H1 (cell line): ENCODE measurements around the gene DIAPH2. TPM values are rescaled to one million over a fixed set of nuclear protein-coding genes. Genes with fewer than 3 reads are reported as not detected.

Experiments used
- CTCF ChIA-PET: fragments of 300-600 bp; sonication (Branson Sonifier 250); formaldehyde crosslinking; loops from one replicate; lab custom pipeline; 2021; ENCODE audit not compliant: partially characterized antibody; lab: Charles Lee
- POLR2A ChIA-PET: fragments of 300-600 bp; sonication (Branson Sonifier 250); formaldehyde crosslinking; loops from one replicate; lab custom pipeline; 2021; ENCODE audit warnings: inconsistent platforms; ENCODE audit not compliant: partially characterized antibody; lab: Charles Lee
- DNase-seq, 2 experiments: peaks; one replicate each; pipeline versions ENCODE4 v3.0.0 to v3.0.0-alpha.2; 2010 to 2022; ENCODE audit warnings: low spot score in 2 of 2, low read depth in 1 of 2, mixed read lengths in 1 of 2
- FAIRE-seq: peaks from 2 replicates; lab custom pipeline; 2011; peaks lifted over from hg19 to GRCh38; lab: Jason Lieb, UNC
- H2AFZ ChIP-seq: 2 replicates; pipeline ENCODE4 v1.8.1; 2012; ENCODE audit warnings: low read length, inconsistent platforms
- H2AK5ac ChIP-seq: 2 replicates; pipeline ENCODE4 v1.6.1; 2013; ENCODE audit warnings: low read depth, low read length
- H2BK120ac ChIP-seq: replicated peaks from 2 replicates; pipeline ENCODE3; 2013; ENCODE audit warnings: low read depth, low read length, inconsistent platforms
- H2BK12ac ChIP-seq: 2 replicates; pipeline ENCODE4 v1.6.1; 2013; ENCODE audit warnings: low read depth, low read length
- H2BK15ac ChIP-seq: 2 replicates; pipeline ENCODE4 v1.6.1; 2013; ENCODE audit warnings: low read length
- H2BK20ac ChIP-seq: 2 replicates; pipeline ENCODE4 v1.6.1; 2013; ENCODE audit warnings: low read length
- H2BK5ac ChIP-seq: 2 replicates; pipeline ENCODE4 v1.6.1; 2013; ENCODE audit warnings: low read depth, low read length
- H3K14ac ChIP-seq: 2 replicates; pipeline ENCODE4 v1.6.1; 2013; ENCODE audit warnings: inconsistent platforms; ENCODE audit not compliant: insufficient read length
- H3K18ac ChIP-seq: 2 replicates; pipeline ENCODE4 v1.6.1; 2013; ENCODE audit warnings: low read length; ENCODE audit errors: extremely low read depth
- H3K23ac ChIP-seq: 2 replicates; pipeline ENCODE4 v1.6.1; 2013; ENCODE audit warnings: inconsistent platforms; ENCODE audit not compliant: insufficient read length
- H3K23me2 ChIP-seq: 2 replicates; pipeline ENCODE4 v1.6.1; 2013; ENCODE audit warnings: low read depth, low read length
- H3K27ac ChIP-seq: 2 replicates; pipeline ENCODE4 v1.6.1; 2011; ENCODE audit warnings: low read depth, low read length, inconsistent platforms
- H3K27me3 ChIP-seq, 4 experiments: replicated peaks in 1 of 4; 1 replicate in 1 of 4; 2 replicates in 3 of 4; pipeline versions ENCODE4 v1.6.1 to v1.8.1; 2011 to 2013; ENCODE audit warnings: low read length in 3 of 4, mild to moderate bottlenecking in 3 of 4, inconsistent platforms in 2 of 4, mixed read lengths in 2 of 4, moderate library complexity in 1 of 4; ENCODE audit not compliant: control insufficient read depth in 3 of 4, insufficient read depth in 3 of 4; ENCODE audit errors: extremely low read depth in 1 of 4
- H3K36me3 ChIP-seq, 4 experiments: 2 replicates each; pipeline versions ENCODE4 v1.6.1 to v1.8.1; 2011 to 2013; ENCODE audit warnings: mild to moderate bottlenecking in 4 of 4, low read length in 3 of 4, moderate library complexity in 2 of 4, control low read depth in 1 of 4, inconsistent platforms in 1 of 4; ENCODE audit not compliant: insufficient read depth in 4 of 4, control insufficient read depth in 2 of 4
- H3K4ac ChIP-seq: replicated peaks from 2 replicates; pipeline ENCODE3; 2013; ENCODE audit warnings: low read length, low read depth, mixed read lengths, inconsistent platforms; ENCODE audit not compliant: insufficient read length
- H3K4me1 ChIP-seq, 4 experiments: replicated peaks in 1 of 4; 1 replicate in 1 of 4; 2 replicates in 3 of 4; pipeline versions ENCODE4 v1.6.1 to v1.8.1; 2011 to 2013; ENCODE audit warnings: low read length in 3 of 4, inconsistent platforms in 2 of 4, mixed read lengths in 1 of 4; ENCODE audit not compliant: insufficient read depth in 4 of 4, control insufficient read depth in 3 of 4
- H3K4me2 ChIP-seq, 2 experiments: 2 replicates each; pipeline versions ENCODE4 v1.6.1 to v1.8.1; 2011 to 2013; ENCODE audit warnings: low read depth in 2 of 2, low read length in 2 of 2, control low read depth in 1 of 2, inconsistent platforms in 1 of 2, mild to moderate bottlenecking in 1 of 2; ENCODE audit not compliant: insufficient read depth in 1 of 2
- H3K4me3 ChIP-seq, 4 experiments: fragments of 200-600, 300-600 bp in 1 of 4; sonication (generic), shearing (Covaris generic), sonication (Bioruptor Twin) in 1 of 4; 2 replicates each; pipeline versions ENCODE4 v1.5.1 to v1.8.1; 2011 to 2016; ENCODE audit warnings: low read length in 4 of 4, low read depth in 3 of 4, control low read depth in 2 of 4, inconsistent platforms in 2 of 4, mild to moderate bottlenecking in 2 of 4, mixed read lengths in 1 of 4, moderate library complexity in 1 of 4; ENCODE audit not compliant: insufficient read depth in 2 of 4; ENCODE audit errors: extremely low read depth in 1 of 4
- H3K56ac ChIP-seq: replicated peaks from 2 replicates; pipeline ENCODE3; 2013; ENCODE audit warnings: low read depth, mild to moderate bottlenecking, mixed read lengths, low read length, inconsistent platforms; ENCODE audit not compliant: insufficient read length
- H3K79me1 ChIP-seq: 2 replicates; pipeline ENCODE4 v1.6.1; 2013; ENCODE audit warnings: low read depth, low read length, control low read depth
- H3K79me2 ChIP-seq, 2 experiments: 2 replicates each; pipeline versions ENCODE4 v1.6.1 to v1.8.1; 2012 to 2013; ENCODE audit warnings: low read length in 2 of 2, mild to moderate bottlenecking in 2 of 2, inconsistent platforms in 1 of 2; ENCODE audit not compliant: insufficient read depth in 2 of 2, control insufficient read depth in 1 of 2
- H3K9ac ChIP-seq, 4 experiments: replicated peaks in 1 of 4; 1 replicate in 1 of 4; 2 replicates in 3 of 4; pipeline versions ENCODE4 v1.6.1 to v1.8.1; 2011 to 2013; ENCODE audit warnings: low read depth in 3 of 4, low read length in 3 of 4, control low read depth in 2 of 4, mild to moderate bottlenecking in 2 of 4, moderate library complexity in 2 of 4, inconsistent platforms in 1 of 4; ENCODE audit errors: extremely low read depth in 1 of 4
- H3K9me3 ChIP-seq, 2 experiments: 2 replicates each; pipeline versions ENCODE4 v1.6.1 to v1.8.1; 2012 to 2013; ENCODE audit warnings: mild to moderate bottlenecking in 2 of 2, moderate library complexity in 2 of 2, control low read depth in 1 of 2, inconsistent platforms in 1 of 2, low read depth in 1 of 2, low read length in 1 of 2, mixed read lengths in 1 of 2; ENCODE audit not compliant: insufficient read depth in 2 of 2
- H4K20me1 ChIP-seq, 2 experiments: replicated peaks in 1 of 2; 2 replicates each; pipeline versions ENCODE3 to v1.8.1; 2011 to 2013; ENCODE audit warnings: inconsistent platforms in 2 of 2, low read length in 2 of 2, mild to moderate bottlenecking in 1 of 2; ENCODE audit not compliant: insufficient read depth in 2 of 2, control insufficient read depth in 1 of 2
- H4K5ac ChIP-seq: 2 replicates; pipeline ENCODE4 v1.6.1; 2013; ENCODE audit warnings: low read length, low read depth, mixed read lengths, inconsistent platforms; ENCODE audit not compliant: insufficient read length
- H4K8ac ChIP-seq: 2 replicates; pipeline ENCODE4 v1.8.0; 2013; ENCODE audit warnings: mild to moderate bottlenecking, moderate library complexity, low read length, inconsistent platforms; ENCODE audit not compliant: insufficient read depth; ENCODE audit errors: extremely low read depth
- H4K91ac ChIP-seq: replicated peaks from 2 replicates; pipeline ENCODE3; 2013; ENCODE audit warnings: low read length, mixed read lengths, inconsistent platforms; ENCODE audit not compliant: insufficient read length
- CHD2 ChIP-seq: IDR thresholded peaks from 2 replicates; pipeline ENCODE4 v1.6.1; 2012; ENCODE audit warnings: low read length, improper control_type of control experiment
- E2F6 ChIP-seq: IDR thresholded peaks from 2 replicates; pipeline ENCODE4 v1.6.1; 2012; ENCODE audit warnings: inconsistent platforms
- RAD21 ChIP-seq, 2 experiments: IDR thresholded peaks in 1 of 2; conservative IDR thresholded peaks in 1 of 2; 2 replicates each; pipeline ENCODE4 v1.6.1; 2011; ENCODE audit warnings: low read depth in 2 of 2, low read length in 2 of 2, improper control_type of control experiment in 1 of 2, inconsistent platforms in 1 of 2, mild to moderate bottlenecking in 1 of 2, moderate library complexity in 1 of 2
- RBBP5 ChIP-seq: IDR thresholded peaks from 2 replicates; pipeline ENCODE4 v1.7.1; 2012; ENCODE audit warnings: low read depth, mild to moderate bottlenecking, inconsistent platforms, low read length, moderate library complexity, borderline replicate concordance
- ZNF274 ChIP-seq: IDR thresholded peaks from 2 replicates; pipeline ENCODE4 v1.7.0; 2012; ENCODE audit warnings: low read length, borderline replicate concordance; ENCODE audit errors: extremely low read depth
- polyA plus RNA-seq, 7 experiments: library from polyadenylated mRNA; depleted of rRNA in 3 of 7; stranded (reverse) in 5 of 7; unstranded in 2 of 7; fragments of >200 nt in 5 of 7; fragments of 200-250 nt in 2 of 7; gene quantifications; 1 replicate in 5 of 7; 2 replicates in 1 of 7; 4 replicates in 1 of 7; pipeline versions ENCODE4 v1.2.1 to v1.2.3, GENCODE V29; 2011 to 2013; ENCODE audit warnings: missing spikeins in 2 of 7, mixed read lengths in 2 of 7
- total RNA-seq: library from RNA; stranded (reverse); fragmentation: NEBNext Ultra II Directional; extraction: Animal tissue kit (Norgen Biotek cat#: 25700); gene quantifications from 2 replicates; pipeline ENCODE4 v1.2.1, GENCODE V29; 2021
- TF ChIP-seq, protein P1 (sequence below): IDR thresholded peaks from 2 replicates; pipeline ENCODE4 v1.6.1; 2012; ENCODE audit warnings: low read length, inconsistent platforms

DIAPH2 gene
- total and polyA plus RNA-seq, 2 of the 8 experiments (the other 6 are each of a cell fraction or from before 2014, with no cell fraction given): 4.4 to 24.3 TPM

DNA sequence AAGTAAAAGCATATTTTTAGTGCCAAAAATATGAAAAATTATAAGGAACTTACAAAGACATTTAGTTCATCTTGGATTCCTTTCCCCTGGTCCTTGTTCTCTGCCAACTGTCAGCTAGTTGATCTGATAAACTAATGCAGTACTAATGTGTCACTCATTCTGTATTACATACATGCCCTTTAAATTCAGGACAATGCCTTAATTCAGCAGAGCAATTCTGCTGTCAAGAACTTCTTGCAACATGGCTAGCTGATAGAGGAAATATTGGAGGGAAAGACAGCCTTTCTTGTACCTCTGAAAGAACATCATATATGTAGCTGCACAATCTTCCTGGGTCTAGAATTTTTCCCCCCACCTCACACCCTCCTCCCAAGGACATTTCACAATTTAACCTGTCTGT lies 679.2 kb downstream of the DIAPH2 start:
- no peak overlapping the region for H2BK5ac ChIP-seq
- TF ChIP-seq RAD21 (IDR thresholded peaks at IDR 0.05 in 1 of 2, conservative IDR thresholded peaks at IDR 0.05 in 1 of 2; ENCODE audit: low read depth in 2 of 2, low read length in 2 of 2) (no peak), RBBP5 (no peak), E2F6 (no peak), CHD2 (no peak), ZNF274 (no peak)
- TF ChIP-seq, protein P1, sequence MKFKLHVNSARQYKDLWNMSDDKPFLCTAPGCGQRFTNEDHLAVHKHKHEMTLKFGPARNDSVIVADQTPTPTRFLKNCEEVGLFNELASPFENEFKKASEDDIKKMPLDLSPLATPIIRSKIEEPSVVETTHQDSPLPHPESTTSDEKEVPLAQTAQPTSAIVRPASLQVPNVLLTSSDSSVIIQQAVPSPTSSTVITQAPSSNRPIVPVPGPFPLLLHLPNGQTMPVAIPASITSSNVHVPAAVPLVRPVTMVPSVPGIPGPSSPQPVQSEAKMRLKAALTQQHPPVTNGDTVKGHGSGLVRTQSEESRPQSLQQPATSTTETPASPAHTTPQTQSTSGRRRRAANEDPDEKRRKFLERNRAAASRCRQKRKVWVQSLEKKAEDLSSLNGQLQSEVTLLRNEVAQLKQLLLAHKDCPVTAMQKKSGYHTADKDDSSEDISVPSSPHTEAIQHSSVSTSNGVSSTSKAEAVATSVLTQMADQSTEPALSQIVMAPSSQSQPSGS: no peak
- TF ChIP-seq, all 59 proteins: peak for 0
- no peak overlapping the region for H3K27ac ChIP-seq
- peaks cover 0 to 1% of the 10 kb centered on the region in 2 experiments for H4K20me1 ChIP-seq
- H3K4ac ChIP-seq: no peak overlapping the region
- H2BK120ac ChIP-seq: no peak overlapping the region
- H4K91ac ChIP-seq: no peak overlapping the region
- H3K4me1 ChIP-seq: no peaks in the 10 kb centered on the region
- no peak overlapping the region for H2BK20ac ChIP-seq
- H3K14ac ChIP-seq: no peak overlapping the region
- no peak overlapping the region for H2BK15ac ChIP-seq
- H3K36me3 ChIP-seq: peaks cover 0 to 11% (median 0%) of the 10 kb centered on the region in 4 experiments; a peak in 2 of 8 replicates
- no peaks in the 10 kb centered on the region; a peak in 1 of 4 replicates for H3K79me2 ChIP-seq
- H3K23ac ChIP-seq: no peak overlapping the region
- H3K4me3 ChIP-seq: no peak overlapping the region
- H4K5ac ChIP-seq: no peak overlapping the region
- FAIRE-seq: no peak
- no peaks in the 10 kb centered on the region for H3K9me3 ChIP-seq
- no peak overlapping the region for H3K4me2 ChIP-seq
- no peak overlapping the region for H2BK12ac ChIP-seq
- no peaks in the 10 kb centered on the region for H3K27me3 ChIP-seq
- no peak for DNase-seq
- no peaks in the 10 kb centered on the region for H3K23me2 ChIP-seq
- no peak overlapping the region for H3K56ac ChIP-seq
- H3K18ac ChIP-seq: no peak overlapping the region
- H2AK5ac ChIP-seq: no peak overlapping the region
- ChIA-PET CTCF (no interaction called here), POLR2A (no interaction called here)
- H4K8ac ChIP-seq: no peak overlapping the region
- H3K9ac ChIP-seq: no peak overlapping the region
- H3K79me1 ChIP-seq: no peaks in the 10 kb centered on the region
- H2AFZ ChIP-seq: no peak overlapping the region
